MCF 10A (cell line): ENCODE results near the gene MYB. TPM values are rescaled to one million over a fixed set of nuclear protein-coding genes. Genes with fewer than 3 reads are reported as not detected.

Experiments
- BruUV-seq: library from RNA; stranded (reverse); fragments of 400-500 nt; replicated peaks from 2 replicates; lab custom pipeline; 2021; lab: Mats Ljungman, UMichigan
- CTCF ChIA-PET: fragments of 300-600 bp; sonication (Branson Sonifier 250); formaldehyde crosslinking; extraction: SDS; loops from one replicate; lab custom pipeline; 2021; ENCODE audit warnings: antibody characterized with exemption, inconsistent platforms; lab: Yijun Ruan, JAX
- POLR2A ChIA-PET: fragments of 300-600, 350-650 bp; sonication (Branson Sonifier 250); formaldehyde crosslinking; extraction: SDS; loops from one replicate; lab custom pipeline; 2020; ENCODE audit warnings: antibody characterized with exemption, inconsistent platforms; lab: Yijun Ruan, JAX
- DNase-seq: peaks from one replicate; pipeline ENCODE4 v3.0.0-alpha.2; 2018; ENCODE audit not compliant: unreplicated experiment
- H3K27ac Mint-ChIP-seq: one replicate; pipeline ENCODE4 v1.8.0; 2022; ENCODE audit warnings: mild to moderate bottlenecking, low read depth, mixed read lengths; ENCODE audit not compliant: unreplicated experiment
- H3K27me3 Mint-ChIP-seq: one replicate; pipeline ENCODE4 v1.8.0; 2022; ENCODE audit warnings: mixed read lengths; ENCODE audit not compliant: insufficient read depth, unreplicated experiment
- H3K36me3 Mint-ChIP-seq: one replicate; pipeline ENCODE4 v1.8.0; 2022; ENCODE audit warnings: mild to moderate bottlenecking, moderate library complexity, mixed read lengths; ENCODE audit not compliant: insufficient read depth, unreplicated experiment
- H3K4me1 Mint-ChIP-seq: one replicate; pipeline ENCODE4 v1.8.0; 2022; ENCODE audit warnings: mixed read lengths; ENCODE audit not compliant: insufficient read depth, unreplicated experiment
- H3K4me3 Mint-ChIP-seq: one replicate; pipeline ENCODE4 v1.8.0; 2022; ENCODE audit warnings: mild to moderate bottlenecking, moderate library complexity, mixed read lengths; ENCODE audit not compliant: unreplicated experiment
- H3K9me3 Mint-ChIP-seq: one replicate; pipeline ENCODE4 v1.8.0; 2022; ENCODE audit warnings: mixed read lengths; ENCODE audit not compliant: unreplicated experiment
- CTCF ChIP-seq: fragments of 200-600 bp; IDR thresholded peaks from one replicate; pipeline ENCODE4 v1.8.0; 2022; ENCODE audit warnings: antibody characterized with exemption, mild to moderate bottlenecking; ENCODE audit not compliant: unreplicated experiment
- intact Hi-C: fragments of 100-400 bp; cut with micrococcal nuclease; formaldehyde crosslinking; loops from 2 replicates; pipeline ENCODE4 v1.14.1; 2022
- total RNA-seq: library from RNA; stranded (reverse); gene quantifications from 2 replicates; pipeline ENCODE4 v1.2.3, GENCODE V29; 2022

The MYB gene
- total RNA-seq, 1 experiment from 2014 or later, result not detected

- Mint-ChIP-seq H3K27me3 (no peaks in the 10 kb centered on the region), H3K27ac (no peak overlapping the region), H3K4me3 (no peak overlapping the region), H3K9me3 (no peaks in the 10 kb centered on the region), H3K4me1 (no peaks in the 10 kb centered on the region), H3K36me3 (no peaks in the 10 kb centered on the region)
- POLR2A ChIA-PET, result no interaction called here
- intact Hi-C loops, result no loop called here
- no peak for TF ChIP-seq CTCF
- CTCF ChIA-PET, result no interaction called here
- no TSS peak for BruUV-seq
- no peak for DNase-seq
Observed at GRCh38 chr6:135233686-135234491, 52.8 kb downstream of the MYB start.

- Mint-ChIP-seq H3K27ac (no peak overlapping the region), H3K27me3 (no peaks in the 10 kb centered on the region), H3K4me3 (no peak overlapping the region), H3K4me1 (no peaks in the 10 kb centered on the region), H3K9me3 (no peaks in the 10 kb centered on the region), H3K36me3 (no peaks in the 10 kb centered on the region)
- intact Hi-C loops, result no loop called here
- CTCF ChIA-PET, result no interaction called here
- no peak for DNase-seq
- no TSS peak for BruUV-seq
- TF ChIP-seq CTCF, result no peak
- POLR2A ChIA-PET, result no interaction called here
Observed at GRCh38 chr6:135234492-135234780, 53.3 kb downstream of the MYB start.

- no TSS peak for BruUV-seq
Observed at GRCh38 chr6:135235716-135236115, 54.6 kb downstream of the MYB start.

More at GRCh38 chr6:135235716-135236115, 54.6 kb downstream of the MYB start:
- TF ChIP-seq CTCF, result no peak
- Mint-ChIP-seq H3K4me3 (no peak overlapping the region), H3K36me3 (no peaks in the 10 kb centered on the region), H3K9me3 (no peaks in the 10 kb centered on the region), H3K27me3 (no peaks in the 10 kb centered on the region), H3K4me1 (no peaks in the 10 kb centered on the region), H3K27ac (no peak overlapping the region)
- DNase-seq, result no peak
- CTCF ChIA-PET, result interaction anchor here (1.0 kb wide), 1 partner anchor 21 kb away, joined by 3 read pairs; no protein-coding TSS in a partner anchor
- intact Hi-C loops, result no loop called here
- POLR2A ChIA-PET, result interaction anchor here (0.6 kb wide), 1 partner anchor 10 kb away, joined by 3 read pairs; no protein-coding TSS in a partner anchor
